ENCODE data around the gene KIRREL3.

- TF ChIP-seq SUZ12 (IDR thresholded peaks at IDR 0.05; ENCODE audit: extremely low read depth, insufficient read depth, insufficient read length) (no peak), YY1 (IDR thresholded peaks at IDR 0.05; ENCODE audit: insufficient read depth, insufficient read length) (no peak), ZNF274 (IDR thresholded peaks at IDR 0.05; ENCODE audit: low read depth, low read length) (no peak)
Measured at GRCh38 chr11:126658306-126659056, 342.1 kb downstream of the KIRREL3 start.

Data from NT2/D1 (cell line).